Stimulated activated CD4-positive, alpha-beta T cell treated with anti-CD3 and anti-CD28 coated beads, Interleukin-4, amount 100 ng/mL, for 1 hour (primary cell): ENCODE results near the gene RPL32.
"Not testable (repeated sequence)": the region's sequence is repeated elsewhere in the genome, so short reads cannot be mapped to it uniquely, and the experiment has no call there.

ENCODE experiments used
- DNase-seq: peaks from one replicate; pipeline ENCODE4 v3.0.0-alpha.2; 2020

Gene RPL32

DNA sequence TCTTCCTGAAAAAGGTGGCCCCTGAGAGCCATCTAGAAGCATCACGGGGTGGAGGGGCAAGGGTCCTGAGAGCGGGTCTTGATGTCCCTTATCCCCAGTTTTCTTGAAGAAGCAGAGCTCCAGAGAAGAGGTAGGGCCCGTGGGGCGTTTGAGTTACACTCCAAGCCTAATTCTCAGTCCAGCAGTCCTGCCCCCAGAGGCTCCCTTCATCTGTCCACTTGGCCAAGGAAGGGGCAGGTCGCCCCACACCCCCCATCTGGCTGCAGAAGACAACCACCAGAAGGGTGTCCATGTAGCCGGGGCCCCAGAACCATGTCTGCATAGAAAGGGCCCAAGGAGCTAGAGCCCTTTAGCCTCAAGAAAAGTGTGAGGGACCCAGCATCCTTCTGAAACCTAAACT, 25.5 kb upstream of the RPL32 start:
- DNase-seq = no peak

DNA sequence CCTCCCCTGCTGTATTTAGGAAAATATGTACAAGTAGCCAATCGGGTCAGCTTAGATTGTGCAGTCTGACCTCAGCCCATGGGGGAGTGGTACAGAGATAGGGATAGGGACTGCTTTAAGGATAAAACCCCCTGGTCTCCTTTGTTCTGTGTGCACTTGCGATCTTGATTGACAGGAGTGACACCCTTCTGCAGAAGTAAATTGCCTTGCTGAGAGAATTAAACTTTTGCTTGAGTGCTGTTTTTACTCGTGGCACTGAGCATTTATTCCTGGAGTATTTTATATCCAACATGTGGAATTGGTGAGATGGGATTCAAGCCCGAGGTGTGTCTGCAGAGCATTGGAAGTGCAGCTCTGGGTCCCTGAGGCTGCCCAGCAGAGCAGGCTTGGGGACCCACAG, 23.9 kb upstream of the RPL32 start:
- DNase-seq = no peak

DNA sequence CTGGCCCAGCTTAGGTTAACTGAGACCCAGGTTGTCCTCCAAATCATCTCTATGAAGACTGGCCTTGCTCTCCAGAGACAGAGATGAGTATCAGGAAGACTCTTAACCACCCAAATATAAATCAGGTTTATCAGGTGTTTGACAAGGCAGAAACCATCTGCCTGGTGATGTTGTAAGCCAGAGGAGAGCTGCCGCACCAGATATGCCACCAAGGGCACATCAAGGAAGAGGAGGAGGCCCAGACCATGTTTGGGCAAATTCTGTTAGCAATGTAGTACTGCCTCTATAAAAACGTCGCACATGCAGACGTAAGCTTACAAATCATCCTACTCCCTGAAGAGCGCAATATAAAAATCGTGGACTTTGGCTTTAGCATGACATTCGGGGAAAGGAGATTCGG, 21.0 kb upstream of the RPL32 start:
- DNase-seq = no peak

DNA sequence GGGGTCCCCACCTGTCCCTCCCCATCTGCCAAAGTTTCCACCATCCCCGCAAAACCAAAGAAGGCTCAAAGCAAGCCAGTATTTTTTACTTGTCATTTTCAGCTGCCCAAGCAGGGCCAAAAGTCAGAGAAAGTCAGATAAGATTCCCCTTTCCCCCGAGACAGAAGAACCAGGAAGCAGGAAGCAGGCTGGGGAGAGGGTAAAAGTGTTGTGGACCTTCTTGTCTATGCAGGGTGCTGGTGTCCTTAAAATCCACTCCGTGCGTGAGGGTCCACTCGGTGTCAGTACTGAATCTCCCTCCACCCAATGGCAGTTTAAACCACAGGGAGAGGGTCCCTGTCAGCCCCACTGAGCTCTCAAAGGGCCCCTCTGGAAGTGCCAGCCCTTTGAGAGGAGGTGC, 20.2 kb upstream of the RPL32 start:
- no peak for DNase-seq

DNA sequence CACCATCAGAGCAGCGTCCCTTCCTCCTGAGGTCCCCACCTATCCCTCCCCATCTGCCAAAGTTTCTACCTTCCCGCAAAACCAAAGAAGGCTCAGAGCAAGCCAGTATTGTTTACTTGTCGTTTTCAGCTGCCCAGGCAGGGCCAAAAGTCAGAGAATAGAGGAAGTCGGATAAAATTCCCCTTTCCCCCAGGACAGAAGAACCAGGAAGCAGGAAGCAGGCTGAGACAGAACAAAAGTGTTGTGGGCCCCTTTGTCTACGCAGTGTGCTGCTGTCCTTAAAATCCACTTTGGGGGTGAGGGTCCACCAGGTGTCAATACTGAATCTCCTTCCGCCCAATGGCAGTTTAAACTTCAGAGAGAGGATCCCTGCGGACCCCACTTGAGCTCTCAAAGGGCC, 18.5 kb upstream of the RPL32 start:
- no peak for DNase-seq

DNA sequence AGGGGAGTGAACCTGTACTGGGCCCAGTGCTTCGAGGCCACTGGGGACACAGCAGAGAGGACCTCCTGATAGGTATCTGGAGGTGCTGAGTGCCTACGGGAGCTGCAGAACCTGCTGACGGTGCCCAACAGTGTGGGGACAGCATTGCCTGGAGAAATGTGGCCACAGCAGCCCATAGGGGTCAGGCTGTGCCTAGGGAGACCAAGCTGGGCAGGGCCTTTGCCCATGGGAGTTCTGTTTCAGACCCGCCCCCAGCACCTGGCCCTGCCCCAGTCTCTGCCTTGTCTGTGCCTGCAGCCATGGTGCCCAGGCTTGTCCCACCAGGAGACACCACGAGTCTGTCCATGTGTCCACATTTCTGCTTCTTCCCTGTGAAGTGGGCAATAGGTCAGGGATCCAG, 15.3 kb upstream of the RPL32 start:
- DNase-seq = no peak

DNA sequence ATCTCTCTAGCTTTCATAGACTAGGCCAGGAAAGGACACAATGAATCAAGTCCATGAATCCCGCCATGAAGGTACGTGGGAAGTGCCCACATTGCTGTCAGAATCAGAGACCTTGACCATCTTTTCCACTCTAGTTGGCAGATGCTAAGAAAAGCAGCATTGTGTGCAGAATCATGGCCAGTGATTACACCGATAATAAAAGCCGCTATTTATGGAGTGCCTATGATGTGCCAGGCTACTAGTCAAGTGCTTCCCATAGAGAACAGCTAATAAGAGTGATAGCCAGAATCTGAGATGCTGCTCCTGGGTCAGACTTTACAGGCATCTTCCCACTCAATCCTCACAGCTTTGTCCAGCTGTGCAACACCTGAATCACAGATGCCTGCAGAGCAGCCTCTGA, 13.2 kb upstream of the RPL32 start:
- no peak for DNase-seq

DNA sequence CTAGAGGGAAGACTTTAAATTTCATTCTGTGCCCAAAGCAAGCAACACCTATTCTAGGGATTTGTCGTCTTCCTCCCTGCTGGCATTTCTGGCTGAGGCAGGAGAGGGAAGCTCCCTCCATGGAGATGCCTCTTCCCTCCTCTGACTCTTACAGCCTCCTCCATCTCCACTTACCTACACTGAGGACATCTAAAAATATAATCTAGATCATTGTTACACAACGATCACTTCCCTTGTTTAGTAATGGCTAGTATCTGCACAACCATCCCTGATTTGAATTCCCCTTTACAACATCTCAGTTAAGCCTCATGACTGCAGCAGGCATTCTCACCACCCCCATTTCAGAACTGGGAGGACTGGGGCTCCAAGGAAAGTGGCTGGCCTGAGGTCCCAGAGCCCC, 12.5 kb upstream of the RPL32 start:
- not testable (repeated sequence) for DNase-seq

DNA sequence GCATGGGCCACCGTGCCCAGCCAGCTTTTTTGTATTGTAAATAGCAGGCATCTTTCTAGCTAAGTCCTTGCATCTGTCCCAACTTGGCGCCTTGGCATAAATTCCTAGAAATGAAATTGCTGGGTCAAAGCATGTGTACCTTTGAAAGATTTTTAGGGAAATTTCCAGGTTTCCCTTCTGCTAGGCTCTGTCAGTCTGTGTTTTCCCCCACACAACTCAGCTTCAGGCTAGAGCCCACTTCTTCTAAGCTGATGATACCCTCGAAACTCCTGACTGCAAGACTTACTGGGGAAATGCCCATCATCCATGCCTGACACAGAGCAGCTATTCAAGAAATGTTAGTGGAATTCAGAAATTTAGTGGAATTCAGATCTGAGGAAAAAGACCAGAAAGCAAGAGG, 10.8 kb upstream of the RPL32 start:
- DNase-seq = no peak

DNA sequence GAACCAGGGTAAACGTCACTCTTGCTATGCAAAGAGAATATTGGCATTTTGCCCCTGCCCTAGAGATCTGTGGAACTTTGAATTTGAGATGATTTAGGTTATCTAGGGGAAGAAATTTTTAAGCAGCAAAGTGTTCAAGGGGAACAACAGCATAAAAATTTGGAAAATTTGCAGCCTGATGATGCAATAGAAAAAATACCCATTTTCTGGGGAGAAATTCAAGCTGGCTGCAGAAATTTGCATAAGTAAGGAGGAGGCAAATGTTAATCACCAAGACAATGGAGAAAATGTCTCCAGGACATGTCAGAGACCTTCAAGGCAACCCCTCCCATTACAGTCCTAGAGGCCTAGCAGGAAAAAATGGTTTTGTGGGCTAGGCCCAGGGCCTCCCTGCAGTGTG, 4.4 kb upstream of the RPL32 start:
- no peak for DNase-seq

DNA sequence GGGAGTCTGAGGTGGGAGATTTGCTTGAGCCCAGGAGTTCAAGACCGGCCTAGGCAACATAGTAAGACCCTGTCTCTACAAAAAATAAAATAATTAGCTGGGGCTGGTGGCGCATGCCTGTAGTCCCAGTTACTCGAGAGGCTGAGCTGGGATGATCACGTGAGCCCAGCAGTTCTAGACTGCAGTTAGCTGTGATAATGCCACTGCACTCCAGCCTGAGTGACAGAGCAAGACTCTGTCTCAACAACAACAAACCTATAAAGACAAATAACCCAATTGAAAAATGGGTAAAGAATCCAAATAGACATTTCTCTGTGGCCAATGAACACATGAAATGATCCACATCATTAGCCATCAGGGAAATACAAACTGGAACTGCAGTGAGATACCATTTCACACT, 1.1 kb upstream of the RPL32 start:
- no peak for DNase-seq

DNA sequence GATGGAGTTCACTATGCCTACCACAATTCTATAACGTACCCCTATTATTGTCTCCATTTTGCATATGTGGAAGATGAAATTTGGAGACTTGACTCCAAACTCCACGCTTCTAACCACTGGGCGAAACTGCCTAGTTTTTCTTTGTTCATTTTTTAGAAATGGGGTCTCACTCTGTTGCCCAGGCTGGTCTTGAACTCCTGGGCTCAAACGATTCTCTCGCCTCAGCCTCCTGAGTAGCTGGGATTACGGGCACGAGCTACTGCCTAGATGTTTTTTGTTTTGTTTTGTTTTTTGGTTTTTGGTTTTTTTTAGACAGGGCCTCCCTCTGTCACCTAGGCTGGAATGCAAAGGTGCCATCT, 584 bp upstream of the RPL32 start:
- no peak for DNase-seq

DNA sequence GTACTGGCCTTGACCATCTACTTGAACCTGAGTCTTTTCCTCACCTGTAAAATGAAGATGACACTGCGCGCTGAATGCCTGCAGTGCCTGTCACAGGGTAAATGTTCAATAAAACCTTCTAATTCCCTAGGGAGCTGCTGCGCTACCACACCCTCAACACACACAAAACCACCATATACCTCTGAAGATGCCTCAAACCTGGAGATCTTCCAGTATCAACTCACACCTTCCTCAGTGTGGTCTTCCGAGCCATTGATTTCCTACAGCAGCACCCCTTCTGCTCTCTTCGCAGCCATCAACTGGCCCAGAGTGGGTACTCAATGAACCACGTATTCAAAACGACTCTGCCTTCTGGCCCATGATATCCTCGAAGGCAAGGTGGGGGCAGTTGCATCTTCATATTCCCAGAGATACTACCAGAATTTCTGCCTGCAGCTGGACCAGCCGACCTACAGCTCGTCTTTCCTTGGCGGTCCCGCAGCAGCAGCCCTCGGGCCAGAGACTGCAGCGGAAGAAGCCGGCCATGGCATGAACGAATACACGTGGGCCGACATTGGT, 695 bp downstream of the RPL32 start:
- no peak for DNase-seq

DNA sequence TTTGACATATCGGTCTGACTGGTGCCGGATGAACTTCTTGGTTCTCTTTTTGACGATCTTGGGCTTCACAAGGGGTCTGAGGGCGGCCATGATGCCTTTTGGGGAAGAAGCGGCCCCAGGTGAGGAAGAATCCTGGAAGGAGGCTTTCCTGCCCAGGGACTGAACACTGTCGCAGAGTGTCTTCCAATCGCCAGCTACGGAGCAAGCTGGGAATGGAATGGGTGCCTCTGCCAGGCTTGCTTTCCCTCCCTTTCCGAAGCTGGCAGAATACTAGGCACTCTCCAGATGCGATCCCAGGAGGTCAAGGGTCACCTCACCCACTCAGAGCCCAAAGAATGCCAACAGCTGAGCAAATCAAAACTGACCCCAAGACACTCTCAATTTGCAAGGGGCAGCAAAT, 1.2 kb downstream of the RPL32 start:
- DNase-seq = not testable (repeated sequence)

DNA sequence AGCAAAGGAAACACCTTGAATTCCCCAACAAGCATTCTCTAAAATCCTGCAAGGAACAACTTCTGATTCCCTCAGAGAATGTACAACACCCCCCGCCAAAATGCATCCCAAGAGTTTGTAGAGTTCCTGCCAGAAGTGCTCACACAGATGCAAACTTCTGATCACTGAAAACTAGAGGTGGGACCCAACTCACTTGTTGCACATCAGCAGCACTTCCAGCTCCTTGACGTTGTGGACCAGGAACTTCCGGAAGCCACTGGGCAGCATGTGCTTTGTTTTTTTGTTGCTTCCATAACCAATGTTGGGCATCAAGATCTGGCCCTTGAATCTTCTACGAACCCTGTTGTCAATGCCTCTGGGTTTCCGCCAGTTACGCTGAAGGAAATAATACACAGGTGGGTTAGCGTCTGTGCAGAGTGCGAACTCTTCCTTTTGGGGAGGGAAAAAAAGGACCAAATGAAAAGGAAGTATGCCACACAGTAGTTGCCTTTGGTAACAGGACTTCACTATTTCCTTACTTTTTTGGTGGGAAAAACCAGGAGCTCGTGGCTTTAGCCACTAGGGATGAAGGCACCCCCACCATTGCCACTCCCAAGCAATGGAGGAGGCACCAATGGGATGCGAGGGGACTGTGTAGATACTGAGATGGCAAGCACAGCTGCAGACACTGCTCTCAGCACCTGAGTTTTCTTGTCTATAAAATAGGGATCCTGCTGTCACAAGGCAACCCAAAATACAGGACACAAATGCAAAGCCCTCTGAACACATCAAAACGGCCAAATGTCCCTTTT, 2.0 kb downstream of the RPL32 start:
- no peak for DNase-seq

DNA sequence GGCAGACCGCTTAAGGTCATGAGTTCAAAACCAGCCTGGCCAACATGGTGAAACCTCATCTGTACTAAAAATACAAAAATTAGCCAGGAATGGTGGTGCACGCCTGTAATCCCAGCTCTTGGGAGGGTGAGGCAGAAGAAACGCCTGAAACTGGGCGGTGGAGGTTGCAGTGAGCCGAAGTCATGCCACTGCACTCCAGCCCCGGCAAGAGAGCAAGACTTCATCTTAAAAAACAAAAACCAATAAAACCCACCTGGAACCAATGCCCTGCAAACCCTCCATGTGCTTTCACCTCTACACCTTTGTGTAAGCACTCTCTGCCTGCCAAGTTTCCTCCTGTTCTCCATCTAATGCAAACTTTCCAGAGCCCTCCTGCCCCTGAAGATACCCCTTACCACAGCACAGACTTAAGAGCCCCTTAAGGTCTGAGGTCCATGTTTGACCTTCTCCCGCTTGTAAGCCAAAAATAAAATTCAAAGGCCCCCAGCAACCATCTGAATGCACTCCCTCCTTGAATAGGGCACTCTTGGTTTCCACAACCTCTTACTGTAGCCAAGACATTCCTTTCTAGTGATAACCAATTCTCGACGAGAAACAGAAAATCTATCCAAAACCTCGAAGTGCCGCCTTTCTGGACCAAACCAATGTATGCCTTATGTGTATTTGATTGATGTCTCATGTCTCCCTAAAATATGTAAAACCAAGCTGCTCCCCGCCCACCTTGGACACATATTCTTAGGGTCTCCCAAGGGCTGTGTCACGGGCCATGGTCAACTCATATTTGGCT, 3.0 kb downstream of the RPL32 start:
- DNase-seq = no peak

DNA sequence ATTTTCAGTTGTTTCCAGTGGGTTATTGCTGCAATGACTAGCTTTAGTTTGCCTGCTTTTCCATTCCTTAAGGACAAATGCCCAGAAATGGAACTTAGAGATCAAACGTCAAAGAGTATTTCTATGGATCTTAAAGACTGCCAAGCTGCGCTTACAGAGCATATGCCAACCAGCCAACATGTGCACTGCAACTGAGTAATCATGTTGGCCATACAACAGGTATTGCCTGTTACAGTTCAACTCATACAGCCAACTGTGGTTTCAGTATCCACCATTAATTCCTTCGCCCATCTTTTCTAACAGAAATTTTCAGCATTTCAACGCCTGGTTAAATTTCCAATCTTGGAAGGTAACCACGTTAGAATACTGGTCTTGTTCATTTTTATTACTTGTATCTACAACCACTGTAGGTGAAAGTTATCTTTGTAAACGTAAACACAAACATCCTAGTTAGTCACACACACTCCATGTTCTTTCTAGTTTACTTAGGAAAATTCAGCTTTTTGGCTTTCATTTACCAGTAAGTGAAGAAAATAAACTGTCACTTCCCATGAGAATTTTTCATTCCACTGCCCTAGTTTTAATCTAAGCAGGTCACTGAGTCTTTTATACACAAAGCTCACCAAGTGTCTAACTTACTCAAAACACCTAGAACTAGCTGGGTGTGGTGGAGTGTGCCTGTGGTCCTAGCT, 3.9 kb downstream of the RPL32 start:
- no peak for DNase-seq

DNA sequence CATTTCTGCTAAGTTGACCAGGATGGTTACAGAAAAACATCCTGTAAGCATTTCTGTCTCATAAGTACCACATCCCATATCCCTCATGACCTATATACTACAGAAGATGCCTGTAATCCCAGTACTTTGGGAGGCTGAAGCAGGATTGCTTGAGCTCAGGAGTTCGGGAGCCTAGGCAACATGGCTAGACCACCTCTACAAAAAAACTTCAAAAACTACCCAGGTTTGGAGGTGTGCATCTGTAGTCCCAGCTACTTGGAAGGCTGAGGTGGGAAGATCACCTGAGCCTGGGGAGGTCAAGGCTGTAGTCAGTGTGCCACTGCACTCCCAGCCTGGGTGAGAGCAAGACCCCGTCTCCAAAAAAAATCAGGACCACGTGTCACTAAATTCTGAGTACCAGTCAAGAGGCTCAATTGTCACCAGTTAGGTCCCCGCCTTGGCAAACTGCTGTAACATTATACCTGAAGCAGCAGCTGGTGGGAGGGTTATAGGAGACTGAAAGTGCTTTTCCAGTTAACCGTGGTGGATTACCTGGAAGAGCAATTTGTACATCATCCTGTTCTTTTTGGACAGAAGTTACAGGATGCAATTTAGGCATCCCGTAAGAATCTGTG, 6.2 kb downstream of the RPL32 start:
- no peak for DNase-seq

DNA sequence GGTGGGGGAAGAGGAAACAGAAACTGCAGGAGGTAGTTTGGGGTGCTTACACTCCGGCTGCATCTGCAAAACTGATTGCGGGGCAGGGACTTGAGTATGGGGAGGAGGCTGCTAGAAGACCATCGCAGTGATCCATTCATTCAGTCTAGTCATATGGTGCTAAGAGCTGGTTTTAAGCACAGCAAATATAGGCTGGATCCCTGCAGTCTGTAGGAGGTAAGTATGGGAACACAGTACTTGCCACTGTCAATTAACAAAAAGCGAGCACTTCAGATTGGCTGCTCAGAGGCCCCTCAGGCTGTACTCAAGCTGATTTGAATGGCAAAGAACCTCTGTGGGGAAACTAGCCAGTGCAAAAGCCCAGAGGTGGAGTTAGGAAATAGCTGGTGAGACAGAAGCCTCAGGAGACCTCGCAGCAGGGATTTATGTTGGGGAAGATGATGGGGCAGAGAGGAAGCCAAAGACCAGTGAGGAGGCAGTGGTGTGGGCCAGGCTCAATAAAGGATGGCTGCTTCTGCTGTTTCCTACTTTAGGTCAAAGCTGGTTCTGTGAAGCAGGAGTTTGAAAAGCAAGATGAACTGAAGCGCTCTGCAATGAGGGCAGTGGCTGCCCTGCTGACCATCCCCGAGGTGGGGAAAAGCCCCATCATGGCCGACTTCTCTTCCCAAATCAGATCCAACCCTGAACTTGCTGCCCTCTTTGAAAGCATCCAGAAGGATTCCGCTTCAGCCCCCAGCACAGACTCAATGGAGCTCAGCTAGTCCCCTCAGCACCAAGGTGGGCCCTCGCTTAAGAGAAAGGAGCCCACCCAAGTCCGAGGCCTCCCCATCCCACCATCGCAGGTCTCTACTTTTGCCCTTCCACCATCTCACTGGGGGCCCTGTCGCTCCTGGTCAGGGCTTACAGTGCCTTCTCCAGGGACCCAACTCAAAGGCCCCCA, 7.9 kb downstream of the RPL32 start:
- no peak for DNase-seq

DNA sequence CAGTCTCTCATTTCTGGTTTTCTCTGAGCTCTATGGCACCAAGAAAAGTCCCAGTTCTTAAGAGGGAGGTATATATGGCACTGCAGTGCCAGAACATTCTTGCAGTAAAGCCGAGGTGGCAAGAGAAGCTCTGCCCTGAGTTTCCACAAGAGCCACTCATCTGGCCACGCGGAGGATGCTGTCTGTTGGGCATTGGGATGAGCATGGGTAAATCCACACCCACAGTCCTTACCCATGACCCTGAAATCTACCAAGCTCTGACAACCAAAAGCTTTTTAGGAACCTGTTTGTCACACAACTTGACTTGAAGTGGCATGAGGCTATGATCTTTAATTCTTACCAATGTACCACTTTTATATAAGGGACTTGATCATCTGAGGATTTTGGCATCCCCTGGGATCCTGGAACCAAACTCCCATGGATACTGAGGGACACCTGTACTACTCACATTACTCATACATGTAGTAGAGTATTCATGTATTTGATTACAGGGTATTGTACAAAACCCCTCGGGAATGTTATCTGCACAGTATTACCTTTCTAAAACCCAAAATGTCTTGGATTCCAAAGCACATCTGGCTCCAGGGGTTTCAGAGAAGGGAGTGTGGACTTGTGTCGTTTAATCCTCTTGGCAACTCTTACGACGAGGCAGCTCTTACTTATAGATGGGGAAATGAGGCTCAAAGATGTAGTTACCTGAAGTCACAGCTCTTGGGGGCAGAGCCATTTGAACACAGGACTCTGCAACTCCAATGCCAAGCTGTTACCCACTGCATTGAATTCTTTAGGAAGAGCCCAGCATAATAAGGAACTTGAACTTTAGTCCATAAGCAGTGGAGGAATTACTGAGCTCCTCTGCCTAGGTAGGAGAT, 8.8 kb downstream of the RPL32 start:
- DNase-seq = no peak

DNA sequence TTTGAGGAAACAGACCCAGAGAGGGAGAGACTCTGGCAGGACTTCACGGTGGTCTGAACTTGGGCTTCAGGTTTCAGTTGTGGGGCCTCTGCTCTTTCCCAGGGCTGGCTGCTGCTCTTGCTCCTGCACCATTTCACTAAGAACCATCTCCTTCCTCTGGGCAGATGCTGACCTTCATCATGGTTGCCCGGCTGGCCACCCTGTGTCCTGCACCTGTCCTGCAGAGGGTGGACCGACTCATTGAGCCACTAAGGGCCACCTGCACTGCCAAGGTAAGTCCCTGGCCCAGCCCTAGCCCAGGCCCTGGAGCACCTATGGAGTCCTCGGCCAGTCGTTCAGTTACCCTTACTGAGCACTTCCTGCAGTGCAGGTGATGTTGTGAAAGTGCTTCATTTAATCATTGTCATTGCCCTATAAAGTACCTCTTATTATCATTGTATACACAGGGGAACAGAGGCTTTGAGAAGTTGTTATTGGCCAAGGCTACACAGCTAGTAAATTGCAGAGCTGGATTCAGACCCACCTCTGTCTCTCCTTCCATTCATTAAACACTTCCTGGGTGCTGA, 10.0 kb downstream of the RPL32 start:
- no peak for DNase-seq
